Endodermal cell (in vitro differentiated cells): ENCODE data around the gene UQCR10. TPM values are rescaled to one million over a fixed set of nuclear protein-coding genes. Genes with fewer than 3 reads are reported as not detected.

ENCODE experiments used
- DNase-seq: peaks from one replicate; pipeline ENCODE4 v3.0.0-alpha.2; 2017
- H3K27ac ChIP-seq: 2 replicates; pipeline ENCODE4 v1.5.1; 2013; ENCODE audit warnings: mild to moderate bottlenecking, low read depth, low read length, moderate library complexity
- H3K27me3 ChIP-seq: 2 replicates; pipeline ENCODE4 v1.6.1; 2013; ENCODE audit warnings: mild to moderate bottlenecking, low read length, moderate library complexity; ENCODE audit not compliant: insufficient read depth, control insufficient read depth, poor library complexity, severe bottlenecking
- H3K36me3 ChIP-seq: 2 replicates; pipeline ENCODE4 v1.7.0; 2013; ENCODE audit warnings: mild to moderate bottlenecking, low read length, moderate library complexity; ENCODE audit not compliant: control insufficient read depth, insufficient read depth
- H3K4me1 ChIP-seq: one replicate; pipeline ENCODE4 v1.7.0; 2013; ENCODE audit warnings: low read length; ENCODE audit not compliant: control insufficient read depth, insufficient read depth
- H3K4me3 ChIP-seq: 2 replicates; pipeline ENCODE4 v1.5.1; 2013; ENCODE audit warnings: mild to moderate bottlenecking, low read length, moderate library complexity
- H3K9ac ChIP-seq: 2 replicates; pipeline ENCODE4 v1.6.1; 2013; ENCODE audit warnings: mild to moderate bottlenecking, low read length, moderate library complexity; ENCODE audit not compliant: poor library complexity, severe bottlenecking; ENCODE audit errors: extremely low read depth
- H3K9me3 ChIP-seq: 2 replicates; pipeline ENCODE4 v1.6.1; 2013; ENCODE audit warnings: mild to moderate bottlenecking, low read length, moderate library complexity; ENCODE audit not compliant: control insufficient read depth
- H3K27ac Mint-ChIP-seq: 2 replicates; pipeline ENCODE4 v1.8.0; 2020; ENCODE audit warnings: mixed read lengths
- H3K27me3 Mint-ChIP-seq: 2 replicates; pipeline ENCODE4 v1.8.0; 2021; ENCODE audit warnings: mild to moderate bottlenecking, mixed read lengths; ENCODE audit not compliant: insufficient read depth
- H3K36me3 Mint-ChIP-seq: 2 replicates; pipeline ENCODE4 v1.8.0; 2020; ENCODE audit warnings: low read depth, mixed read lengths
- H3K4me1 Mint-ChIP-seq: 2 replicates; pipeline ENCODE4 v1.8.0; 2020; ENCODE audit warnings: mixed read lengths
- H3K4me3 Mint-ChIP-seq: 2 replicates; pipeline ENCODE4 v1.8.0; 2020; ENCODE audit warnings: mild to moderate bottlenecking, moderate library complexity, mixed read lengths
- H3K9me3 Mint-ChIP-seq: 2 replicates; pipeline ENCODE4 v1.8.0; 2020; ENCODE audit warnings: mild to moderate bottlenecking, mixed read lengths
- WGBS, 2 experiments: methylation state at CpG; one replicate each; pipeline versions ENCODE4 v1.1.5 to v1.1.7; 2013; ENCODE audit warnings: missing lambda C conversion rate in 2 of 2, mixed read lengths in 1 of 2; ENCODE audit not compliant: insufficient coverage in 1 of 2, insufficient read length in 1 of 2; 5-methylcytosine and 5-hydroxymethylcytosine counted together
- total RNA-seq, 2 donors: library from RNA; stranded (reverse); fragmentation: NEBNext Ultra II Directional in 1 of 2; extraction: Animal tissue kit (Norgen Biotek cat#: 25700) in 1 of 2; gene quantifications; 2 replicates in 1 of 2; 3 replicates in 1 of 2; pipeline ENCODE4 v1.2.1, GENCODE V29; 2021
- TF ChIP-seq, protein P1 (sequence below): fragments of 200-600 bp; sonication (generic); conservative IDR thresholded peaks from 2 replicates; pipeline ENCODE4 v1.5.0; 2021; ENCODE audit warnings: antibody characterized with exemption, mild to moderate bottlenecking

UQCR10 gene
- total RNA-seq, 2 donors from 2014 or later: 111 to 120 TPM

- Histone ChIP-seq H3K36me3 (peaks cover 13% of the 10 kb centered on the region), H3K27ac (no peak overlapping the region), H3K27me3 (no peaks in the 10 kb centered on the region), H3K9me3 (no peaks in the 10 kb centered on the region), H3K9ac (no peak overlapping the region), H3K4me3 (no peak overlapping the region), H3K4me1 (peaks cover 11% of the 10 kb centered on the region)
- H3K27me3 Mint-ChIP-seq: no peaks in the 10 kb centered on the region
- DNase-seq: no peak
- 88 to 93% methylated on average over 7 to 9 of the region's 9 CpGs for WGBS, 2 experiments
- TF ChIP-seq, protein P1, sequence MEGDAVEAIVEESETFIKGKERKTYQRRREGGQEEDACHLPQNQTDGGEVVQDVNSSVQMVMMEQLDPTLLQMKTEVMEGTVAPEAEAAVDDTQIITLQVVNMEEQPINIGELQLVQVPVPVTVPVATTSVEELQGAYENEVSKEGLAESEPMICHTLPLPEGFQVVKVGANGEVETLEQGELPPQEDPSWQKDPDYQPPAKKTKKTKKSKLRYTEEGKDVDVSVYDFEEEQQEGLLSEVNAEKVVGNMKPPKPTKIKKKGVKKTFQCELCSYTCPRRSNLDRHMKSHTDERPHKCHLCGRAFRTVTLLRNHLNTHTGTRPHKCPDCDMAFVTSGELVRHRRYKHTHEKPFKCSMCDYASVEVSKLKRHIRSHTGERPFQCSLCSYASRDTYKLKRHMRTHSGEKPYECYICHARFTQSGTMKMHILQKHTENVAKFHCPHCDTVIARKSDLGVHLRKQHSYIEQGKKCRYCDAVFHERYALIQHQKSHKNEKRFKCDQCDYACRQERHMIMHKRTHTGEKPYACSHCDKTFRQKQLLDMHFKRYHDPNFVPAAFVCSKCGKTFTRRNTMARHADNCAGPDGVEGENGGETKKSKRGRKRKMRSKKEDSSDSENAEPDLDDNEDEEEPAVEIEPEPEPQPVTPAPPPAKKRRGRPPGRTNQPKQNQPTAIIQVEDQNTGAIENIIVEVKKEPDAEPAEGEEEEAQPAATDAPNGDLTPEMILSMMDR: no peak
- no peaks in the 10 kb centered on the region for H3K9me3 Mint-ChIP-seq
- no peak overlapping the region for H3K27ac Mint-ChIP-seq
- H3K36me3 Mint-ChIP-seq: peaks cover 20% of the 10 kb centered on the region
- H3K4me3 Mint-ChIP-seq: no peak overlapping the region
- peaks cover 27% of the 10 kb centered on the region for H3K4me1 Mint-ChIP-seq
These were observed 17.5 kb downstream of the UQCR10 start for GRCh38 chr22:29784451-29785361.

GRCh38 chr22:29786031-29786430 lies 18.9 kb downstream of the UQCR10 start:
- peak overlapping the region; percentile 40 for H3K27ac Mint-ChIP-seq
- TF ChIP-seq, protein P1: no peak
- H3K27ac ChIP-seq: no peak overlapping the region
- no peak overlapping the region for H3K4me3 ChIP-seq
- WGBS, 2 experiments: 57 to 87% methylated on average over 3 to 5 of the region's 5 CpGs
- peaks cover 21% of the 10 kb centered on the region for H3K36me3 ChIP-seq
- no peak overlapping the region for H3K4me3 Mint-ChIP-seq
- H3K27me3 Mint-ChIP-seq: no peaks in the 10 kb centered on the region
- DNase-seq: no peak
- peaks cover 27% of the 10 kb centered on the region for H3K36me3 Mint-ChIP-seq
- peaks cover 24% of the 10 kb centered on the region for H3K4me1 Mint-ChIP-seq
- no peaks in the 10 kb centered on the region for H3K9me3 Mint-ChIP-seq
- peaks cover 10% of the 10 kb centered on the region for H3K4me1 ChIP-seq
- no peaks in the 10 kb centered on the region for H3K27me3 ChIP-seq
- H3K9me3 ChIP-seq: no peaks in the 10 kb centered on the region
- no peak overlapping the region for H3K9ac ChIP-seq

DNA sequence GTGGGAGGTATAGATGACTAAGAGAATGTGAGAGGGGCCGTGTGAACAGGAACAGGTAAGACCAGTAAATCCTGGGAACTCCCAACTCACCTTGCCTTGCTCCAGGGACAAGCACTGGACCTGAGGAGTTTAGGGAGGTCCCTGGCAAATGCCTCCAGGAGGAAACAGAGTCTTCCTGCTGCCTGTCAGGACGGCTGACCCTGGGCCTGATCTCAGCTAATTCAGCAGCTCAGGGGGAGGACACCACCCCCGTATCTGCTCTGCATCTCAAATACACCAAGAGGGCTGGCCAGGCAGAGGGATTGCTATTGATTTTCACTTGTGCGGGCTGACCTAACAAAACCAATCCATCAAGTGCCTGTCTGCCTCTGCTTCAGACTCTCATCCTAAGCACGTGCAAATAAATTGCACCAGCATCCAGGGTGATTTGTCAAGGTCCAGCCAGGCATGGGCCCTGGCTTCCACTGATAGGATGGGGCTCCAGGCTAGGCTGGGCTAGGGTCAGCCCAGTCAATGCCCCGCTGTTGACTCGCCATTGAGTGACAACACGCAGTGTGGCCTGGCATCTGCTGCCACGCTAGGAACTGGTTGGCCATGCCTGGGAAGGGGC lies 20.3 kb downstream of the UQCR10 start:
- DNase-seq: no peak
- peaks cover 27% of the 10 kb centered on the region for H3K36me3 Mint-ChIP-seq
- 85 to 95% methylated on average over 7 to 9 of the region's 9 CpGs for WGBS, 2 experiments
- H3K9ac ChIP-seq: no peak overlapping the region
- H3K27ac Mint-ChIP-seq: no peak overlapping the region
- TF ChIP-seq, protein P1: no peak
- H3K9me3 Mint-ChIP-seq: no peaks in the 10 kb centered on the region
- no peaks in the 10 kb centered on the region for H3K27me3 Mint-ChIP-seq
- no peaks in the 10 kb centered on the region for H3K27me3 ChIP-seq
- peaks cover 26% of the 10 kb centered on the region for H3K36me3 ChIP-seq
- H3K4me1 Mint-ChIP-seq: peaks cover 17% of the 10 kb centered on the region
- H3K9me3 ChIP-seq: no peaks in the 10 kb centered on the region
- H3K4me3 ChIP-seq: no peak overlapping the region
- peak overlapping the region; percentile 49 for H3K27ac ChIP-seq
- peaks cover 1% of the 10 kb centered on the region for H3K4me1 ChIP-seq
- no peak overlapping the region for H3K4me3 Mint-ChIP-seq
